HG03469 (cell line): ENCODE measurements around the gene PFN2.
"Not testable (repeated sequence)": the region's sequence is repeated elsewhere in the genome, so short reads cannot be mapped to it uniquely, and the experiment has no call there.

ENCODE experiments used
- ATAC-seq: cut with Tn5 transposase; IDR thresholded peaks from one replicate; pipeline ENCODE4 v1.9.1; 2021; ENCODE audit warnings: mild to moderate bottlenecking, moderate library complexity, moderate number of reproducible peaks; ENCODE audit not compliant: unreplicated experiment

The PFN2 gene

GRCh38 chr3:149970716-149971402 lies at the start of gene PFN2:
PFN2 (minus strand) TSS chr3:149970895; CDS start chr3:149970856, 39 bp downstream.
- peak; percentile 23 for ATAC-seq

DNA sequence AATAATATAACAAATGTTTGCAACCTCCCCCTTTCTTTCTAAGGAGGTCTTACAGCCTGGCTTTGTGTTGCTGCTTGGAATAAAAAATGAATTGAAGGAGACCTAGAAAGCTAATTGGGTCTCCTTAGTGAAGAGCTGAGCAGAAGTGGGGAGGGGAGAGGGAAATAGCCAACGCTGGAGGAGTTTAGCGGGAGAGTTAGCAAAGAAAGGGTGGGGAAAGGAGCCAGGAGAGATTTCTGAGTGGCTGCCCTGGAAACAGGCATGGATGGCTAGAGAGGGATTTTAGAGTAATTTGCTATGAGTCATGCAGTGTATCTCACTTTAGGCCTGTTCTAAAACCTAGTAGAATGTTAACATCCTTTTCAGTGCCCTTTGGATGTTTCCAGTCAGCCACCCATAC lies 45.2 kb upstream of the PFN2 start:
- ATAC-seq = no peak

GRCh38 chr3:150014782-150015181 lies 44.1 kb upstream of the PFN2 start:
- no peak for ATAC-seq

DNA sequence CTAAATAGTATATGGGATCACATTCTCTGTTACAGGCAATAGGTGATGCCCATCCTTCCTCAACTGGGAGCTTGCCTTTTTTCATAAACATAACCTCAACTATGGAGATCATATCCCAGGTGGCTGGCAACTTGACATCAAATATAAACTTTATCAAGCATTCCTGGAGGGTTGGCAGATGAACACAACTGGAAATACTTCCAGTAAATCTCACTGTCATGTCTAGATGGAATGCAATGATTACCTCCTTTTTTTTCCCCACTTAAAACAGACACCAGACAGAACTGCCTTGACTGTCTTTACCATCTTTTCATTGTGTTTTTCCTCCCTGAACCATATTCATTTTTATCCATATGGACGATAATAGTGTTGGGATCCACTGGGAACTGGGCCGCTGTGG lies 43.1 kb upstream of the PFN2 start:
- ATAC-seq = no peak

DNA sequence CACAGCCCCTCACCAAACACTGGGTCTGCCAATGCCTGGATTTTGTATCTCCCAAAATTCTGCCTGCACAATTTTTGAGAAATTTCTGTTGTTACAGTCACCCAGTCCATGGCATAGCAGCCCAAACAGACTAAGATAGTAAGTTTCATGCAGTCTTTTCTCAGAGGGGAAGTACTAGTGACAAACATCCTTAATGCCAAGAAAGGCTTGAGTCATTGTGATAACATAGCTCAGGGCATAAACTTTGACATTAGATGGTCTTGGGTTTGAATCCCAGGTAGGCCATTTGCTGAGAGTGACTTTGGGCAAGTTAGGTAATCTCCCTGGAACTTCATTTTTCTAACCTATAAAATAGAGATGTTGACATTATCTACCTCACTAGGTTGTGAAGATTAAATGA lies 36.1 kb upstream of the PFN2 start:
- ATAC-seq = no peak

- ATAC-seq = no peak
These were observed 34.8 kb upstream of the PFN2 start for GRCh38 chr3:150005243-150006112.

- no peak for ATAC-seq
These were observed 29.9 kb upstream of the PFN2 start for GRCh38 chr3:150000641-150001040.

DNA sequence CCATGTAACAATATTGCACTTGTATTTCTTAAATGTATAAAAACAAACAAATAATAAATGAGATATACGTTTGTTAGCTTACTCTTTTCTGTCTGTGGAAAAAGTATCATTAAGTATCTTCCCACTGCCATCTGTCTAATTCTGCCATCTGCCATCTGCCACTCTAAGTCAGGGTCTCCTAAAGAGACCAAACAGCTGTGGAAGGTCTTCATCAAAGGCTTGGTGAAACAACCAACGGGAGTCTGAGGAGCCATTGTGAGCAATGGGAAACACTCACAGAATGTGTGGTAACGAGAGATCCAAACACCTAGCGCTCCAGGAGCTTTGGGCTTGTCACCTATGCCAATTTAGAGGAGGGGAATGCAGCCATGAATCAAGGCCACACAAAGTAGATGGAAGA lies 28.7 kb upstream of the PFN2 start:
- no peak for ATAC-seq

DNA sequence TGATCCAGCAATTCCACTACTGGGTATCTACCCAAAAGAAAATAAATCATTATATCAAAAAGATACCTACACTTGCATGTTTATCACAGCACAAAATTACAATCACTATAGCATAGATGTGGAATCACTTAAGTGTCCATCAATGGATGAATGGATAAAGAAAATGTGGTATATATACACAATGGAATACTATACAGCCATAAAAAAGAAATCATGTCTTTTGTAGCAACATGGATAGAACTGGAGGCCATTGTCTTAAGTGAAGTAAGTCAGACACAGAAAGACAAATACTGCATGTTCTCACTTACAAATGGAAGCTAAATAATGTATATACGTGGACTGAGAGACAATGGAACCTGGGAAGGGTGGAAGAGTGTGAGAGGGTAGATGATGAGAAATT lies 28.3 kb upstream of the PFN2 start:
- ATAC-seq = no peak

- ATAC-seq = no peak
These were observed 21.8 kb upstream of the PFN2 start for GRCh38 chr3:149992416-149993058.

- ATAC-seq = no peak
These were observed 19.8 kb upstream of the PFN2 start for GRCh38 chr3:149990423-149990948.

- ATAC-seq = no peak
These were observed 18.6 kb upstream of the PFN2 start for GRCh38 chr3:149989307-149989706.

DNA sequence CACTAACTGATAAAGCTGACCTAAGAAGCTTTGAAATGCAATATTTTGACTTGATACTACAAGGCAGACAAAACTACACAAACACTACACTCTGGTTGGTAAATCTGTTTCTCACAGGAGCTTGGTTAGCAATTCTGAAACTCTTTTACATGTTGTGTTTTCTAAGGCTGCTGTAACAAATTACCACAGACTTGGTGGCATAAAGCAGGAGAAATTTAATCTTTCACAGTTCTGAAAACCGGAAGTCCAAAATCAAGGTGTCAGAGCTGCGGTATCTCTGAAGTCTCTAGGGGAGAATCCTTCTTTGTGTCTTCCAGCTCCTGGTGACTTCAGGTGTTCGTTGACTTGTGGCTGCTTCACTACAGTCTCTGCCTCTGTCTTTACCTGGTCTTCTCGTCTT lies 12.9 kb upstream of the PFN2 start:
- ATAC-seq = no peak

GRCh38 chr3:149983053-149983452 lies 12.4 kb upstream of the PFN2 start:
- ATAC-seq = not testable (repeated sequence)

DNA sequence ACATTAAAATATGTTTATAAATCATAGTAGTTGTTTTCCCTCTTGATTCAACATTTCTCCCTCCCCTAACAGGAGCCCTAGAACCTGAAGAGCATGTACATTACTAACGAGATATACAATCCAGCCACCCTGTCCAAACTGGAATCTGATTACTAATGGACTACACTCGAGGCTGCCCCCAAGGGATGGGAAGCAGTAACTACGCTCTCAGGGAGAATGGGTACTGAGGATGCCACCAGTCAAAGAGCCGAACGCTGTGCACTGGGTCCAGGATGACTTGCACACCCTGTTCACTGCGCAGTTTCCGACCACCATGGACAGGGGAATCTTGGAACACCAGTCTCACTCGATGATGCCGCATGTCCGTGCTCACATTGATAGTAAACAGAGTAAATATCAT lies 11.3 kb upstream of the PFN2 start:
- ATAC-seq = not testable (repeated sequence)

DNA sequence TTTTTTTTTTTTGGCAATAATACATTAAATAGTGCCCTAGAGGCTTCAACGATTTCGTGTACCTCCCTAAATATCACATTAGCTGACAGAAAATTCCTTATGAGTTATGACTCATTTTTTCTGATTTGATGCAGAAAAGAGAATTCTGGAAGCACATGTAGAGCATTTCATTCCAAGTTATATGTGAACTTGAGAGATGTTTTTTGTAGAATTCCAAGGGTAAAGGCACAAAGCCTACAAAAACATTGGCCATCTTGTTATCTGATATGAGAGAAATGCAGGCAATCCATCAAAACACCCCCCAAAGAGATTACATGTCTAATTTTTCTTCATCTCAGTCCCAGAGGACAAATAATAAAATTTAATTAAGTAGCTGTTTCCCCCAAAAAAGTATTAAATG lies 6.7 kb upstream of the PFN2 start:
- ATAC-seq = no peak

DNA sequence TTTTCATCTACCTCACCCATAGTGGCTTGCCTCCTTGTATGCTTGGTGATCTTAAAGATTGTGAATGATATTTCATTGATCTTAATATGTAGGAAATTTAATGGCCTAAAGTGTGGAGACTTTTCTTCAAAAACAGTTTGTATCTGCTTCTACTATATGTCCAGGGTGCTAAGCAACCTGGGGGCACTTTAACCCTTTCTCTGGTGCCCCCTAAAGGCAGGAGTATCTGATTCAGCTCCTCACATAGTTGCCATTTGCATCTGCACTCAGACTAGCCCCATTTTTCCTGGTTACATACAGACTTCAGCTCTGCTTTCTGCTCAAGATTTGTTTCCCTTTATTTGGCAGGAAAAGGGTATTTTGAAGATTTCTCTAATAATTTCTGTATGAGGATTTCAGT lies 5.2 kb upstream of the PFN2 start:
- no peak for ATAC-seq

DNA sequence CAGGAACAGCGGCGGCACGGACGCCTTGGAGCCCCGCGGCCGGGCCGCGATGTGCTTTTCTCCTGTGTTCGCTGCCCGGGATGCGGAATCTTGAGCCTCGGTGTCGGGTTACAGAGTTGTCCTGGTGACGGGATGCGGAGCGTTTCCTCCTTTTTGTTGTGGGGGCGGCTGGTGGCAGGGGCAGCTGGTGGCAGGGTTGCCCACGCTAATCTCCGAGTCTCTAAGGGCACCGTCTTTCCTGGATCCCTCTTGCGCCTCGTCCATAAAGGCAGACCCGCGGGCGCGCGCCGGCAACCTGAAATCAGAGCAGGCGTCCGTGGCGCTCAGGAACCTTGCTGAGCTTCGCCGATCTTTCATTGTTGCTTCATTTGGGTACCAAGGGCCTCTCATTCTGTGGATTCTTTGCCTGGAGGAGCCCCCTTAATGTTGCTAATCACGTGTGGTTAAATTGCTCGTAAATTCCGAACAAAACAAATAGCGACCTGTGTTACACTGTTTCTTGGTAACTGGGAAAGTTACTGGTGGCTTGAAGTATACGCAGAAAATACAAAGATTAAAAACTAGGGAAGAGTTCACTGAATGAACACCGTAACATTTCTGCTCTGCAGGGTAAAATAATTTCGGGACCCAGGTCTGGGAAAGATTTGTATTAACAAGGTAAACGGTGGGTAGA lies 844 bp upstream of the PFN2 start:
- ATAC-seq = no peak

- peak; percentile 52 for ATAC-seq
These were observed 567 bp downstream of the PFN2 start for GRCh38 chr3:149969940-149970715.
